ENCODE results near the gene ZNF311. TPM values are rescaled to one million over a fixed set of nuclear protein-coding genes. Genes with fewer than 3 reads are reported as not detected.

Gene ZNF311
- total and polyA plus RNA-seq, 2 of the 13 experiments (the other 11 are each of a cell fraction or from before 2014, with no cell fraction given): not detected

GRCh38 chr6:29045075-29045474 is 40.0 kb upstream of the ZNF311 start, which contains the start of gene OR2W1:
Gene OR2W1 (minus strand): TSS chr6:29045175. CDS start chr6:29045175, 0 bp downstream.
- no peak for FAIRE-seq
- no TSS peak for BruUV-seq (replicated peaks)

More at GRCh38 chr6:29045075-29045474, 40.0 kb upstream of the ZNF311 start, which contains the start of gene OR2W1:
- H3K36me3 ChIP-seq (replicated peaks in 1 of 2; ENCODE audit: control insufficient read depth in 1 of 2, insufficient read depth in 2 of 2, low read length in 2 of 2): no peaks in the 10 kb centered on the region
- CTCF ChIA-PET (ENCODE audit: low intra/inter-chr PET ratio, low total read pairs): no interaction called here
- DNase-seq (ENCODE audit: low spot score) (no peak), ATAC-seq (no peak)
- no peak within 1 kb of the TSS for H2AFZ ChIP-seq (ENCODE audit: low read length)
- H3K27me3 ChIP-seq (ENCODE audit: control insufficient read depth in 1 of 2, insufficient read depth in 2 of 2, low read length in 2 of 2): no peaks in the 10 kb centered on the region
- no peak within 1 kb of the TSS for H3K9ac ChIP-seq (ENCODE audit: insufficient read depth, low read depth, low read length)
- WGBS (ENCODE audit: low lambda C conversion rate): 4% methylated on average over 1 of the region's 1 CpG
- no peaks in the 10 kb centered on the region for H4K20me1 ChIP-seq (ENCODE audit: insufficient read depth, low read length)
- in situ Hi-C loops (cut with HindIII; ENCODE audit: extremely low pct_ligation_motif_present, low pct_unique_long_range_greater_than_20kb) (no loop called here), intact Hi-C loops (cut with micrococcal nuclease; ENCODE audit: unreplicated experiment) (no loop called here)
- POLR2A ChIA-PET: no interaction called here
- no peaks in the 10 kb centered on the region for H3K79me2 ChIP-seq (ENCODE audit: insufficient read depth, low read length)
- TF ChIP-seq KAT2B (IDR thresholded peaks at IDR 0.05; ENCODE audit: borderline replicate concordance, low read depth, low read length) (no peak), FOXK2 (IDR thresholded peaks at IDR 0.05) (no peak), ZFYVE20 (CRISPR knock-in tag; IDR thresholded peaks at IDR 0.05; ENCODE audit: borderline replicate concordance, low read depth) (no peak), ZSCAN30 (CRISPR knock-in tag; IDR thresholded peaks at IDR 0.05) (no peak), NFATC3 (CRISPR knock-in tag; IDR thresholded peaks at IDR 0.05) (no peak), KLF16 (CRISPR knock-in tag; IDR thresholded peaks at IDR 0.05) (no peak), JDP2 (CRISPR knock-in tag; IDR thresholded peaks at IDR 0.05; ENCODE audit: borderline replicate concordance) (no peak), TOE1 (CRISPR knock-in tag; IDR thresholded peaks at IDR 0.05) (no peak), MBD4 (IDR thresholded peaks at IDR 0.05; ENCODE audit: borderline replicate concordance, low read length) (no peak), ZNF280B (CRISPR knock-in tag; IDR thresholded peaks at IDR 0.05; ENCODE audit: borderline replicate concordance) (no peak), ZFP36 (IDR thresholded peaks at IDR 0.05; ENCODE audit: borderline replicate concordance, low read depth, low read length, partially characterized antibody) (no peak), KDM6A (CRISPR knock-in tag; IDR thresholded peaks at IDR 0.05; ENCODE audit: low read depth) (no peak), ZNF607 (CRISPR knock-in tag; IDR thresholded peaks at IDR 0.05; ENCODE audit: borderline replicate concordance) (no peak), ZNF33B (CRISPR knock-in tag; IDR thresholded peaks at IDR 0.05) (no peak), ZNF768 (CRISPR knock-in tag; IDR thresholded peaks at IDR 0.05) (no peak), FOSL1 (CRISPR knock-in tag; IDR thresholded peaks at IDR 0.05; ENCODE audit: borderline replicate concordance) (no peak)
- H3K4me1 ChIP-seq (ENCODE audit: insufficient read depth, low read length): no peaks in the 10 kb centered on the region
- no peak within 1 kb of the TSS for H3K4me3 ChIP-seq (replicated peaks in 1 of 3; ENCODE audit: insufficient read depth in 1 of 3, low read depth in 2 of 3, low read length in 3 of 3)
- no peak within 1 kb of the TSS for H3K4me2 ChIP-seq (ENCODE audit: low read depth, low read length)
- no peaks in the 10 kb centered on the region for H3K9me3 ChIP-seq (ENCODE audit: low read length)
- no peak within 1 kb of the TSS for H3K27ac ChIP-seq (ENCODE audit: extremely low read length, insufficient read depth, low read length)
